Body of pancreas (tissue), 4 donors: ENCODE data around the gene SLC35D2. TPM values are rescaled to one million over a fixed set of nuclear protein-coding genes. Genes with fewer than 3 reads are reported as not detected.
A peak's percentile ranks its signal among the peaks of the same experiment; 100 is the strongest.

Experiments used
- ATAC-seq: fragments of 150-250 bp; one replicate; pipeline ENCODE4 v1.9.1; 2016
- DNase-seq, 4 donors: peaks; one replicate each; pipeline ENCODE4 v3.0.0-alpha.2; 2019
- H3K27ac ChIP-seq, 4 donors: fragments of 200-600 bp; sonication (generic); 1 replicate in 3 of 4; 2 replicates in 1 of 4; pipeline versions ENCODE4 v1.5.1 to v1.6.1; 2016 to 2019; ENCODE audit warnings: mild to moderate bottlenecking in 1 of 4, mixed read lengths in 1 of 4, moderate library complexity in 1 of 4
- H3K27me3 ChIP-seq, 2 donors: fragments of 200-600 bp; sonication (generic); one replicate each; pipeline ENCODE4 v1.6.0; 2016; ENCODE audit warnings: mild to moderate bottlenecking in 1 of 2
- H3K36me3 ChIP-seq, 2 donors: fragments of 200-600 bp; sonication (generic); replicated peaks in 1 of 2; 2 replicates each; pipeline ENCODE4 v1.5.1; 2016; ENCODE audit warnings: low read depth in 2 of 2; ENCODE audit not compliant: insufficient read depth in 1 of 2
- H3K4me1 ChIP-seq: fragments of 200-600 bp; sonication (generic); one replicate; pipeline ENCODE4 v1.6.0; 2016
- H3K4me3 ChIP-seq, 2 donors: fragments of 200-600 bp; sonication (generic); 1 replicate in 1 of 2; 2 replicates in 1 of 2; pipeline ENCODE4 v1.5.1; 2016 to 2019
- H3K9me3 ChIP-seq, 3 donors: fragments of 200-600 bp; sonication (generic); 1 replicate in 2 of 3; 2 replicates in 1 of 3; pipeline ENCODE4 v1.5.1; 2016
- POLR2A ChIP-seq, 3 donors: fragments of 450-650 bp; IDR thresholded peaks; one replicate each; pipeline ENCODE4 v1.6.1; 2016; ENCODE audit warnings: antibody characterized with exemption in 3 of 3, mild to moderate bottlenecking in 2 of 3
- WGBS, 2 donors: methylation state at CpG; one replicate each; pipeline ENCODE4 v1.1.5; 2017; 5-methylcytosine and 5-hydroxymethylcytosine counted together
- intact Hi-C: fragments of 100-400 bp; cut with DNase I; formaldehyde crosslinking; loops from one replicate; pipeline ENCODE4 v1.15.1; 2023
- total RNA-seq, 2 donors: library from RNA; depleted of rRNA; stranded (reverse); fragments of >200 nt; gene quantifications; one replicate each; pipeline ENCODE4 v1.1.0, GENCODE V29; 2016
- TF ChIP-seq, protein P1 (sequence below), 7 experiments: fragments of 450-650 bp in 4 of 7; fragments of 200-600 bp in 3 of 7; sonication (generic) in 3 of 7; IDR thresholded peaks; one replicate each; pipeline ENCODE4 v1.5.1; 2016 to 2019; ENCODE audit warnings: antibody characterized with exemption in 7 of 7

Gene SLC35D2
- total RNA-seq, 2 donors from 2014 or later: 21.5 to 25.1 TPM

DNA sequence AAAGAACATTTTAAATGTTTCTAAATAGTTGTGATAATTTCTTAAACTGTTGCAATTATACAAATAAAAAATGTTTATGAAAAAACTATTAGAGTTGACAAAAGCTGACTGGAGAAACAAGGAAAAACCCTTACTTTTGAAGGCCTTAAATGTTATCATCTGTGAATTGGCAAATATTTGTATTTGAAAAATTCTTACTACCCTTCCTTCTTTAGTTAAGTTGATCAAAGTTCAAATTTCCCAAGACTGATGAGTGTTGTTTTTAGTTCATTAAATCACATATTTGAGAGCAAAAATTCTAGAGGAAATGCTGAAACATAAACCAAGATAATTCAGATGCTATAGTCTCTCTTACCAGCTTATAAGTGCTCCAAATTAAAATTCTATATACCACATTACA is 2.6 kb upstream of the SLC35D2 start:
- Histone ChIP-seq H3K27ac (peak overlapping the region in 1 of 4 donors; percentile 88), H3K9me3 (no peaks in the 10 kb centered on the region), H3K4me3 (no peak overlapping the region), H3K36me3 (no peaks in the 10 kb centered on the region), H3K4me1 (peaks cover 47% of the 10 kb centered on the region), H3K27me3 (no peaks in the 10 kb centered on the region)
- intact Hi-C loops: no loop called here
- ATAC-seq (no peak), DNase-seq (no peak)
- TF ChIP-seq, protein P1, sequence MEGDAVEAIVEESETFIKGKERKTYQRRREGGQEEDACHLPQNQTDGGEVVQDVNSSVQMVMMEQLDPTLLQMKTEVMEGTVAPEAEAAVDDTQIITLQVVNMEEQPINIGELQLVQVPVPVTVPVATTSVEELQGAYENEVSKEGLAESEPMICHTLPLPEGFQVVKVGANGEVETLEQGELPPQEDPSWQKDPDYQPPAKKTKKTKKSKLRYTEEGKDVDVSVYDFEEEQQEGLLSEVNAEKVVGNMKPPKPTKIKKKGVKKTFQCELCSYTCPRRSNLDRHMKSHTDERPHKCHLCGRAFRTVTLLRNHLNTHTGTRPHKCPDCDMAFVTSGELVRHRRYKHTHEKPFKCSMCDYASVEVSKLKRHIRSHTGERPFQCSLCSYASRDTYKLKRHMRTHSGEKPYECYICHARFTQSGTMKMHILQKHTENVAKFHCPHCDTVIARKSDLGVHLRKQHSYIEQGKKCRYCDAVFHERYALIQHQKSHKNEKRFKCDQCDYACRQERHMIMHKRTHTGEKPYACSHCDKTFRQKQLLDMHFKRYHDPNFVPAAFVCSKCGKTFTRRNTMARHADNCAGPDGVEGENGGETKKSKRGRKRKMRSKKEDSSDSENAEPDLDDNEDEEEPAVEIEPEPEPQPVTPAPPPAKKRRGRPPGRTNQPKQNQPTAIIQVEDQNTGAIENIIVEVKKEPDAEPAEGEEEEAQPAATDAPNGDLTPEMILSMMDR (IDR thresholded peaks at IDR 0.05): no peak
- TF ChIP-seq POLR2A (IDR thresholded peaks at IDR 0.05): no peak

GRCh38 chr9:96382839-96383164 is 709 bp downstream of the SLC35D2 start:
- 12 to 18% methylated on average over 7 of the region's 7 CpGs for WGBS, 2 donors
- TF ChIP-seq, protein P1 (IDR thresholded peaks at IDR 0.05): no peak
- TF ChIP-seq POLR2A (IDR thresholded peaks at IDR 0.05): no peak
- Histone ChIP-seq H3K27me3 (no peaks in the 10 kb centered on the region), H3K4me3 (peak overlapping the region; percentile 51 to 54), H3K9me3 (no peaks in the 10 kb centered on the region), H3K27ac (peak overlapping the region; percentile 76 to 93 (median 90)), H3K4me1 (peaks cover 51% of the 10 kb centered on the region), H3K36me3 (no peaks in the 10 kb centered on the region)
- DNase-seq (no peak), ATAC-seq (no peak)
- intact Hi-C loops: no loop called here

GRCh38 chr9:96382175-96382574 is 1.3 kb downstream of the SLC35D2 start:
- TF ChIP-seq POLR2A (IDR thresholded peaks at IDR 0.05): no peak
- TF ChIP-seq, protein P1 (IDR thresholded peaks at IDR 0.05): no peak
- intact Hi-C loops: no loop called here
- 45 to 56% methylated on average over 2 of the region's 2 CpGs for WGBS, 2 donors
- Histone ChIP-seq H3K9me3 (no peaks in the 10 kb centered on the region), H3K27ac (peak overlapping the region in 3 of 4 donors; percentile 18 to 91 (median 88)), H3K36me3 (no peaks in the 10 kb centered on the region), H3K4me1 (peaks cover 58% of the 10 kb centered on the region), H3K27me3 (no peaks in the 10 kb centered on the region), H3K4me3 (no peak overlapping the region)
- no peak for ATAC-seq
- DNase-seq: no peak

DNA sequence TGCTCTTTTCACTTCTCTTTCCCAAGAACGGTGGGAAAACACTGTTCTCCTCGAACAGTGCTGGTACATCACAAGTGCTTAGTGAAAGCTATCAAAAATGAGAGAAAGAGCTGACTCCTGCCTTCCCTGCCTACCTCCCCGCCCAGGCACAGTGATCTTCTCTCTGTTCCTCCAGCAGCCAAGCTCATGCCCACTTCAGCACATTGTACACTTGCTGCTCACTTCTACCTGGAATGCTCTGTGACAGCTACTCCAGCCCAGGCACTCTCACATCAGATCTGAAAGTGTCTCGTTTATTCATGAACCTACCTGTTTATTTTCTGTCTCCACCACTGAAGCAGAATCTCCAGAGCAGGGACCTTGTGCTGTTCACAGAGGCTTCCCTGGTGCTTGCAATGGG is 1.8 kb downstream of the SLC35D2 start:
- DNase-seq (no peak), ATAC-seq (no peak)
- Histone ChIP-seq H3K27ac (peak overlapping the region in 2 of 4 donors; percentile 18 to 88), H3K36me3 (no peaks in the 10 kb centered on the region), H3K27me3 (no peaks in the 10 kb centered on the region), H3K4me3 (no peak overlapping the region), H3K4me1 (peaks cover 58% of the 10 kb centered on the region), H3K9me3 (no peaks in the 10 kb centered on the region)
- intact Hi-C loops: no loop called here
- no peak for TF ChIP-seq POLR2A (IDR thresholded peaks at IDR 0.05)
- TF ChIP-seq, protein P1 (IDR thresholded peaks at IDR 0.05): no peak
- whole genome bisulfite sequencing, 2 donors: 29 to 42% methylated on average over 4 of the region's 4 CpGs

DNA sequence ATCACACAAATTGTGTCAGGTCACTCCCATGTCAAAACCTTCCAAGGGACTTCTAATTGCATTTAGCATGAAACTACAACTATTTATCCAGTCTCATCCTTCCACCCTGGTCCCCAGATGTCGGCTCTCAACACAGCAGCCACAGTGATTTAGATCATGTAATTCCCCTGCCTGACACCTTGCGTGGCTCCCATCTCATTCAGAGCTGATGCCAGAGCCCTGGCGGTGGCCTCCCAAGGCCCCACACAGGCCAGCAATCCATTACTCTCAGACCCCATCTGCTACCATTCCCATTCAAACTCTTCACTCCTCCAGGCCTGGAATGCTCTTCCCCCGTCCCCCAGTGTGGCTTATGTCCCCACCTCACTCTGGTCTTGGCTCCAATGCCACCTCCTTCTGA is 2.4 kb downstream of the SLC35D2 start:
- peaks cover 56% of the 10 kb centered on the region for H3K4me1 ChIP-seq
- intact Hi-C loops: no loop called here
- H3K36me3 ChIP-seq: no peaks in the 10 kb centered on the region
- TF ChIP-seq POLR2A (IDR thresholded peaks at IDR 0.05): no peak
- TF ChIP-seq, protein P1 (IDR thresholded peaks at IDR 0.05): no peak
- 46 to 61% methylated on average over 4 of the region's 4 CpGs for WGBS, 2 donors
- ATAC-seq (no peak), DNase-seq (no peak)
- no peaks in the 10 kb centered on the region for H3K9me3 ChIP-seq
- H3K27ac ChIP-seq: peak overlapping the region in 1 of 4 donors; percentile 88
- no peaks in the 10 kb centered on the region for H3K27me3 ChIP-seq
- H3K4me3 ChIP-seq: no peak overlapping the region
